SK-N-MC (cell line): ENCODE results near the gene SH3GLB1.

Experiments used
- EZH2 ChIP-seq: fragments of 200-600 bp; sonication (generic); IDR thresholded peaks from one replicate; pipeline ENCODE4 v1.6.1; 2017; ENCODE audit warnings: antibody characterized with exemption
- FOXP2 ChIP-seq: optimal IDR thresholded peaks from 2 replicates; pipeline ENCODE3; 2011; ENCODE audit warnings: mild to moderate bottlenecking, moderate library complexity; ENCODE audit not compliant: insufficient read depth; ENCODE audit errors: extremely low read length, control extremely low read depth
- POLR2AphosphoS5 ChIP-seq: IDR thresholded peaks from 2 replicates; pipeline ENCODE4 v1.6.1; 2012; ENCODE audit warnings: mild to moderate bottlenecking, low read depth, low read length, borderline replicate concordance

DNA sequence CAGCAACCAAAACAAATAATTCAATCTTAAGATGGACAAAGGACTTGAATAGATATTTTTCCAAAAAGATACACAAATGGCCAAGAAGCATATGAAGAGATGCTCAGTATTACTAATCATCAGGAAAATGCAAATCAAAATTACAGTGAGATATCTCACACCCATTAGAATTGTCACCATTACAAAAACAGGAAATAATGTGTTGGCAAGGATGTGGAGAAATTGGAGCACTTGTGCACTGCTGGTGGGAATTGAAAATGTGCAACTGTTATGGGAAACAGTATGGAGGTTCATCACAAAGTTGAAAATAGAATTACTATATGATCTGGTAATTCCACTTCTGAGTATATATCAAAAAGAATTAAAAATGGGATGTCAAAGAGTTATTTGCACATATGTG is 83.2 kb downstream of the SH3GLB1 start:
- TF ChIP-seq EZH2 (no peak), POLR2AphosphoS5 (no peak), FOXP2 (no peak)
